Measurements from ENCODE around the gene LRRC26.

Gene LRRC26

GRCh38 chr9:137149942-137150616, 19.8 kb downstream of the LRRC26 start:
- DNase-seq (ENCODE audit: low read depth), result no peak

- DNase-seq (ENCODE audit: low read depth), result no peak
Observed at GRCh38 chr9:137149363-137149762, 20.5 kb downstream of the LRRC26 start.

- no peak for DNase-seq (ENCODE audit: low read depth)
Observed at GRCh38 chr9:137148661-137149060, 21.2 kb downstream of the LRRC26 start.

GRCh38 chr9:137148242-137148641, 21.6 kb downstream of the LRRC26 start:
- DNase-seq (ENCODE audit: low read depth), result no peak

GRCh38 chr9:137147793-137148160, 22.1 kb downstream of the LRRC26 start:
- DNase-seq (ENCODE audit: low read depth), result no peak

- no peak for DNase-seq (ENCODE audit: low read depth)
Observed at GRCh38 chr9:137147091-137147792, 22.6 kb downstream of the LRRC26 start.

- no peak for DNase-seq (ENCODE audit: low read depth)
Observed at GRCh38 chr9:137146527-137146918, 23.3 kb downstream of the LRRC26 start.

- no peak for DNase-seq (ENCODE audit: low read depth)
Observed at GRCh38 chr9:137145731-137146526, 23.9 kb downstream of the LRRC26 start.

GRCh38 chr9:137143459-137143858, 26.4 kb downstream of the LRRC26 start:
- DNase-seq (ENCODE audit: low read depth), result no peak

- DNase-seq (ENCODE audit: low read depth), result no peak
Observed at GRCh38 chr9:137141976-137142936, 27.6 kb downstream of the LRRC26 start.

GRCh38 chr9:137141050-137141810, 28.6 kb downstream of the LRRC26 start:
- no peak for DNase-seq (ENCODE audit: low read depth)

GRCh38 chr9:137140151-137141012, 29.5 kb downstream of the LRRC26 start:
- DNase-seq (ENCODE audit: low read depth), result no peak

- no peak for DNase-seq (ENCODE audit: low read depth)
Observed at GRCh38 chr9:137139468-137140150, 30.2 kb downstream of the LRRC26 start.

GRCh38 chr9:137138722-137139467, 31.0 kb downstream of the LRRC26 start, which contains the start of gene GRIN1:
GRIN1 (plus strand) TSS chr9:137139154; CDS start chr9:137139487, 333 bp downstream.
- DNase-seq (ENCODE audit: low read depth), result no peak

GRCh38 chr9:137138058-137138721, 31.7 kb downstream of the LRRC26 start:
- DNase-seq (ENCODE audit: low read depth), result no peak

- DNase-seq (ENCODE audit: low read depth), result no peak
Observed at GRCh38 chr9:137136881-137137607, 32.8 kb downstream of the LRRC26 start.

- DNase-seq (ENCODE audit: low read depth), result no peak
Observed at GRCh38 chr9:137136261-137136880, 33.5 kb downstream of the LRRC26 start.
